SW 1271 (cell line): ENCODE measurements around the gene ATF3.

Source experiments
- DNase-seq, 2 experiments: peaks; one replicate each; lab custom pipeline; 2025; lab: John Stamatoyannopoulos, UW

Gene ATF3

DNA sequence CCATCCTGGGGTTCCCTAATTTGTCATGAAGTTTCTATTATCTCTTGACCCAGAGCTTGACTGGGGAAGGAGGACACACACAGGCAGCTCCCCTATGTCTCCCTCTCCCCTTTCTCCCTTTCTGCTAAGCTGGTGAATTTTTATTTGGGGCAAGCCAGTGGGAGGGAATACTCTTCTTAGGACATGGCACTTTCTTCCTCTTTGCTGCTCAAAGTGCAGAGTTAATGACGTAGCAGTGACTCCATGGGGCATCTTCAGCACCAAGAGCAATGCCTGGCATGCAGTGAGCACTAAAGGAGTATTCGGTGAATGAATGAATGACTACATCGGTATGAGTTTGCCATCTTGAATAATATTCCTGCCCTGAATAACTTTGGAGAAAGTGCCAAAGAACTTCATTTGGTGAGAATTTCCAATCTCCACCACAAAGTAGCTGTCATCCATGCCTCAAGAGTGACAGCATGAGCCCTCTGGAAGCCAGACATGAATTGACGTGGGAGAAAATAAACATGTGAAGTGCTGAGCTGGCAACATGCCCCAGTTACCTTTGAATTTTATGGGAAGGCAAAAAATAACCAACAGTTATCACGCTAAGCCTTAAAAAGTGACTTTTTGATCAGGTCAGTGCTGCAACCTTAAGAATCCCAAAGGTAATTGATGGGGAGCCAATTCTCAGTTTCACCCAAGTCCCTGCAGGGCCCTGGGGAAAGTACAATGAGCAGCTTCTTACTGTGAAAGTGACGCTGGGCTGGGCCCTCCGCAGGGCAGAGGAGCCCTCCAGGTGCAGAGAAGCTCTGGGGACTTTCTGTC lies 22.1 kb upstream of the ATF3 start:
- no peak for DNase-seq

DNA sequence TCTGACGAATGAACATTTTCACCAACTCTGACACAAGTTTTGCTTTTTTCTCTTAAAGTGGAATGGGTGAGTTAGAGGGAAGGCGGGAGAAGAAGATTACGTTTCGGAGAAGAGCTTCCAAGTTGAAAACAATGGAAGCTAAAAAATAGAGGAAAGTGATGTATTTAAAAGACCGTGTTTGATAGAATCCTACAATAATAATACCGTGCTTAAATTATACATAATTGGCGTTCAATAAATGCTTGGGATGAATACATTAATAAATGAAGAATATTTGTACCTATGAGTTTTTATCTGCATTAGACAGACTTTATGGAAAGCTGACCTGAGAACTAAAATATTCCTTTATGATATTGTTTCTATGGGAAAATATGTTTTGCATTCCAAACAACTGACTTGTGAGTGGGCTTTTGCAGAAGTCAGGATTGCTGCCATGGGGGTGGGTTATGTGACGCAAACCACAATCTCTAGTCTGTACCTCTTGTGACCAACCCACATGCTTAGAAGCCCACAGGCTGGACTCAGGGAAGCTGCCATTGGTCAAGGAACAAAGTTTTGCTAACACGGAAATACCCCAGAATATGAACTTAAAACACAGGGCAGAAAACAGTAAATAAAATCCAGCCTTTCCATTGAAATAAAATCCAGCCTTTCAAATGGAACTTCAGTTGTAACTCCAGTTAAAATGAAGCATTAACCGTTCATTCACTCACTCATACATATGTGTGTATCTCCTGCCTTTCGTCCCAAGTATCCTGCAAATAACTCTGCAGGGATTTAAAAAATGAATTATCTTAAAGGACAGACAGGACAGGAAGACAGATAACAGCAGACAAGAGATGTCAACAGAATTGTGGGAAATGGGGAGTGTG lies 21.3 kb upstream of the ATF3 start:
- no peak for DNase-seq

DNA sequence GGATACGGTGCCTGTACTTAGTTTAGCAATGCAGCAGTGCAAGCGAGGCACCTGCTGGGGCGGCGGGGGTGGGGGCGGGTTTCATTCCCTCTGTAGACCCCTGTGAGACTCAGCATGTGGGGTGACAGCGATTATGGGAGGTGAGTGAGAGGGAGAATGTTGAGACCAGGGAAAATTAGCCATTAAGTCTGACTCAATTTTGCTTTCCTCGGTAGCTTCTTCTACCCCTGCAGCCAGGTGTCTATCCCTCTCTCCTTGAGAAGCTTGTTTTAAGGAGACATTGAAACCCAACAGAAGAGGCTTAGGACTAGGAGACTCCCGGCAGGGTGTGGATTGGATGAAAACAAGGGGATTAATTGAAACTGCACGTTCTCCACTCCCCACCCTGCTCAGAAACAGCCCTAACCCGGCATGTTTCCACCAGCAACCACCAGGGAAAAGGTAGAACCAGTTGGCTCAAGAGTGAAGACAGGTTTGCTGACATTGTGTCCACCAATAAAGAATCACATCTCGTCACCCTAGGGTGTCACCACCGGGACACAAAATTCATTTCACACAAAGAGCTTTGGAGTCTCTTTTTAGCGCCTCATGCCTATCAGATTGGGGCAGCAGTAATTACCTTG lies 20.6 kb upstream of the ATF3 start:
- DNase-seq: no peak

DNA sequence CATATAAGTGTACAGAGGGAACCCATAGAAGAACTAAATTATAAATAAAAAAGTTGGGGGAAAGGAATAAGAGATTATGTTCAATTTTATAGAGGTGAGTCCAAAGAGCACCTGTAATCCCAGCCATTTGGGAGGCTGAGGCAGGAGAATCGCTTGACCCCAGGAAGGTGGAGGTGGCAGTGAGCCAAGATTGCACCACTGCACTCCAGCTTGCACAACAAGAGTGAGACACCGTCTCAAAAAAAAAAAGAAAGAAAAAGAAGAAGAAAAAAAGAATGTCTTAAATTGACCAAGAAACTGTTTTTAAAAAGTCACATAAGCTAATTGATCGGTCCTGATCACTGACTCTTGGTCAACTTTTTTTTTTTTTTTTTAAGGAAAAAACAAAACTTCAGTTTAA lies 19.1 kb upstream of the ATF3 start:
- DNase-seq: no peak

DNA sequence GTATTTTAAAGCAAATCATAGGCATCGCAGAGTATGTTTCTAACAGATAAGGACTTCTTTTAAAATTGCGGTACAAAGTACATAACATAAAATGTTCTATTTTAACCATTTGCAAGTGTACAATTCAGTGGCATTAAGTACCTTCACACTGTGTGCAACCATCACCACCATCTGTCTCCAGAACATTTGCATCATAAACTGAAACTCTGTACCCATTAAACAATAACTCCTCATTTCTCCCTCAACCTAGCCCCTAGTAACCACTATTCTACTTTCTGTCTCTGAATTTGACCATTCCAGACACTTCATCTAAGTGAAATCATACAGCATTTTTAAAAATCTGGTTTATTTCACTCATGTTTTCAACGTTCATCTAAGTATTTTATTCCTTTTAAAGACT lies 16.6 kb upstream of the ATF3 start:
- DNase-seq: no peak

DNA sequence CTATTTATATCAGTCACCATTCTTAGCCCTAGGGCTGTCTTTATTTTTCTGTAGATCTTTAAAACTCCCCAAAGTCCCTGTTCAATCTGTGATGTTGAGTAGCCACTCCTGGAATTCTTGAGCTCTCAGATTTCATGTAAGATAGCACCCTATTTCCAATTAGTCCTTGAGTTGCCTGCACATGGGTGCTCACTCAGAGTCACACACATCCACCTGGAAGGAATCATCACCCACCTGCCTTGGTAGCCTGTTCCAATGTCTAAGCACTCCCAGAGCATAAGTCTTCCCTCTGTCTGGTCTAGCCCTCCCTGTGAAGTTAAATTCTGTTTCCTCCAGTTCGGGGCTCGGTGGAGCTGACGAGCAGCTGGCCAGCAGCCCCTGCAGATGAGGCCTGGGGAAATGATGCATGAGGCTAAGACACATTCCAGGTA lies 14.7 kb upstream of the ATF3 start:
- no peak for DNase-seq

DNA sequence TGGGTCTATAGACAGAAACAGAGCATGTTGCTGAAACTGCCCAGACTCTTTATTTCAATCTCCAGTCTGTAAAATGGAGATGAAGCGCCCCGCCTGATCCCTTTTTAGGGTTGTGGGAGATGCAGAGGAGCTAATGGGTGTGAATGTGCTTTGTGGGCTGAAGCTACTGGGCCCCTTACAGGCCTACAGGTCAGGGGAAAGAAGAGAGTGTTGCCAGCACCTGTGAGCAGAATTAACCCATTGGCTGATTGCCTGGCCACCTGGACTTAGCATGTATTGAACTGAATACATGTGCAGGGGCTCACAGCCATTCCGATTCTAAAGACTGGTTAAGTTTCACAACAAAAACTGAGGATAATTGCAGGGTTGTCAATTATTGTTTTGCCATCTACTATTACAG lies 13.9 kb upstream of the ATF3 start:
- no peak for DNase-seq

DNA sequence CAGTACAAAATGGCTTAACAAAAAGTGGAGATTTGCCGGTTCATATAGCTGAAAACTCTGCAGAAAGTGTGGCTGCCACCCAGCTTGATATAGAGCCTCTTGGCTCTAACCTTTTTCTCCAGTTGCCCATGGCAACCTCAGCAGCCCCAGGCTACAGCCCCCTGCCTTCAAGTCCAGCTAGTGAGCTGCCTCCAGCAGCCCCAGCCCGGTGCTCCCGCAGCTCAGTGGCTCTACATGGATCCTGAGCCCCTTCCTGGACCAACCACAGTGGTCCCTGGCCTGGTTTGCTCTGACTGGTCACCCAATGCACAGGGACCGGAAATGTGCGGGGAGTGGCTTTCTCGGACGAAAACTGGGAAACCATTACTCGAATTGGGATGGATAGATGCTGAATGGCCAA lies 13.3 kb upstream of the ATF3 start:
- no peak for DNase-seq

DNA sequence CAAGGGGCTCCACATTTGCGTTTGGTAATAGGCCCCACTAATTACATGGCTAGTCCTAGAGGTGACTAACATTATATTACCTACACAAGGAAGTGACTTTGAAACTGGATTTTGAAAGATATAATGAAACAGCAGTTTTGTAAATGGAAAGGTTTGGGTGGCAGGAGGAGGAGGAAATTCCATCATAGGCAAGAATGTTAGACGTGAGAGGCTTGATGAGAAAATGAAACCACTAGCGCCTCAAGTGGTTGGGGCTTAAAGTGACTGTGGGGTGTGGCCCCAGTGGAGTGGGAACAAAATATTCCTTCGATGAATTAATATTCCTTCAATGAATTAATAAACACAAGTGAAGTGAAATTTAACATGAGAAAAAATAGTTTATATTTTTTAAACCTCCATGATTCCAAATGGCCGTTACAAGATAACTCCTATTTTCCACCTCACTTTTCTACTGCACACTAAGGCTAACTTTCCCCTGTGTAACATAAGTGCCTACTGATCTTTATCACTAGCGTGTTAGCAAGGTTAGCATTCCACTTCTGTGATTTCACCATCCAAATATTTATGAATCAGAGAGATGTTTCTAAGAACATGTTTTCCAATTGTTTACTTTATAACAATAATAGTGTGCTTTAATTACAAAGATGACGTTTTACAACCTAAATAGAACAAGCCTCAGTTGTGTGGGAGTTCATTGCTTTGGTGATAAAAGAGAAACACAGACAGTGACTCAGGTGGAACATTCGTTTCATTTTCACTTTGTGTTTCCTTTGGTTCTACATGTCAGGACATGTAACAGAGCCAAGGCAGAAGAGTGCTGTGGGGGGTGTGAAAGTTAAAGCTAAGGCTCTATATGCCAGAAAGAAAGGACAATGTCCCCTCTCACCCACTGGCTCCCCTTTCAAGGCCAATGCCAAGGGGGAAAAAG lies 12.5 kb upstream of the ATF3 start:
- DNase-seq: peak; percentile 73 to 89

DNA sequence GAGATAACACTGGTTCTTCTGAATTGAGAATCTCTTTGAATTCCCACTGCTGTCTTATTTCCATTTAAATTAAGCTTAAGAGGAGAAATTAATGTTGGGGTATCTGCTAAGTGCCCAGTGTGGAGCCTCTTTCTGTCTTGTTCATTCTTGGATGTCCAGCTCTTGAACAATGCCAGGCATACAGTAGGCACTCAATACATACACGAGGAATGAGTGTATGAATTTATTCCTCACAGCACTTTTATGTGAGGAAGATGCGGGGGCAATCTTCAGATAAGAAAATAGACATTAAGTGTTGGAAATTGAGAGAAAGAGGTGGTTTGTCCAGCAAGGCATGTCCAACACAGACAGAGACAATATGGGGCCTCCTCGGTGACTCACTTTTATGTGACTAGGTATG lies 11.8 kb upstream of the ATF3 start:
- no peak for DNase-seq

DNA sequence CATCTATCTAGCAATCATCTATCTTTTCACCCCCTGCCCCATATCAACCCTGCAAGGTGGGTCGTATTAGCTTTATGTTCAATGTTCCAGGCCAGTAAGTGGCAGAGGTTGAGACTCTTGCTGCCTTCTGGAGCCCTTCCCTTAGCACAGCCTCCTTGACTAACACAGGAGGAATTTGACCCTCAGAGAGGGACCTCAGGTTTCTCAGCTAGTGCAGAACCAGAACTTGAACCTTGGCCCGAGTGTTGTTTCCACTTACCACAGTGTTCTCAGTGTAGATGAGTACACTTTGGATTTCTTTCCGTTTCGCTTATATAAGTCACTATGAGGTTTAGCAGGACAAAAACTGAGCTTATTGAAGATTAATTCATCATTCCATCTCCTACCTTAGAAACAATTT lies 11.1 kb upstream of the ATF3 start:
- peak in 1 of 2 experiments; percentile 7 for DNase-seq

DNA sequence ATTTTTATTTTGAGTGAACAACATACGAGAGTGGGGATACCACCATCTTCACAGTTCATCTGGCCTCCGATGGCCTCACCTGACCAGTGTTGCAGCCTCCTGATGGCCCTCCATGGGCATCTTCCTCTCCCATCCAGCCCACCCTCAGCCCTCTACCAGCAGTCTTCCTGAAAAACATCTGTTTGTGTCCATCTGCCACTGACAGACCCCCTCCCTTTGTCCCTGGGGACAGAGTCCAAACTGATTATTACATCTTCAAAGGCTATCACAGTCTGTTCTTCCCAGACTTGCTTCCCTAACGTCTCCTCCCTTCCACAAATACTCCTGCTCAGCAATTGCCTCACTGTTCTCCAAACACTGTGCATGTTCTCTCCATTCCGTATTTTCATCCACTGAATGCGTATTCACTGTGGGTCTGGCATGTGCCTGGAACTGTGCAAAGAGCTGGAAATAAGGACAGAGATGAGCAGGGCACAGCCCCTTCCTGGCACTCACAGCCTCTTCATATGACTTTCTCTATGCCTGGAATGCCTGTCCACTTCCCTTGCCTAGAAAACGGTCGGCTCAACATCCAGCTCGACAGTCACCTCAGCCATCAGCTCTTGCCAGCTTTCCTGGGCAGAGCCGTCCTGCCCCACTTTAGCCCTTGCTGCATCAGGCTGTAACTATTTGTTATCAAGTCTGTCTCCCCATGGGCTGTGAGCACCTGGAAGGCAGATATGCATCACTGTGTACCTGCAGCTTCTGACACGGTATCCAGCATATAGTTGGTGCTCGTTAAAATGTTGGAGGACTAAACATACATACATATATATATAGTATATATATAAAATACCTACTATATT lies 8.3 kb upstream of the ATF3 start:
- no peak for DNase-seq

DNA sequence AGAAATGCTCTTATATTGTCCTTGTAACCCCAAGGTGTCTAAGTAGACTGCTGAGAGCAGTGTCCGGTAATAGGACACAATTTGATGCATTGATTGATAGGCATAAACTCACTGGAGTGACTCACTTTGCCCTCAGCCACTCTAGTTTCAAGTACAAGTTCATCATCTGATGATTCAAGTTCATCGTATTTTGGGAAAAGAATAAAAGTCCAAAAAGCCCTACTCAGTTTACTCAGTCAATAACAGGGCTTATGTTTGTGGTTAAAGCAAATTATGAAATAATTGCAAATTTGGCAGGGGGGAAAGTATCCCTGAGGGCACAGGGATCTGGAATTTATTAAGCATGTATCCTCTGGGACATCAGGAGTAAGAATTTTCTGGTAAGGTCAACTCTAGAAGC lies 7.6 kb upstream of the ATF3 start:
- no peak for DNase-seq

DNA sequence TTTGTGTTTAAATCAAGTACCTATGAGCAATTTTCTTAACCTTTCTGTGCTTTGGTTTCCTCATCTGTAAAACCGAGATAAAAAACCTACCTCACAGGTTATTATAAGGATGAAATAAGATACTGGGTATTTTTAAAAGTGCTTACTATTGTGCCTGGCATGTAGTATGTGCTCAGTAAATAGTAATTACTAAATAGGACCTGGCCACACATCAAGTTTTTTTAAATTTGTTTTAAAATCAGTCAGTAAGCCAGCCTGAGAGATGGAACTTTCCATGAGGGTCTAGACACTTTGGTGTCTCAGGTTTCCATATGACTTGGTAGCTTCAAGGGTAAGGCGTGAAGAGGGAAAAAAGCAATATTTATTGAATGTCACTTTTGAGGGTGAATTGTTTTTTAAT lies 7.0 kb upstream of the ATF3 start:
- DNase-seq: no peak

DNA sequence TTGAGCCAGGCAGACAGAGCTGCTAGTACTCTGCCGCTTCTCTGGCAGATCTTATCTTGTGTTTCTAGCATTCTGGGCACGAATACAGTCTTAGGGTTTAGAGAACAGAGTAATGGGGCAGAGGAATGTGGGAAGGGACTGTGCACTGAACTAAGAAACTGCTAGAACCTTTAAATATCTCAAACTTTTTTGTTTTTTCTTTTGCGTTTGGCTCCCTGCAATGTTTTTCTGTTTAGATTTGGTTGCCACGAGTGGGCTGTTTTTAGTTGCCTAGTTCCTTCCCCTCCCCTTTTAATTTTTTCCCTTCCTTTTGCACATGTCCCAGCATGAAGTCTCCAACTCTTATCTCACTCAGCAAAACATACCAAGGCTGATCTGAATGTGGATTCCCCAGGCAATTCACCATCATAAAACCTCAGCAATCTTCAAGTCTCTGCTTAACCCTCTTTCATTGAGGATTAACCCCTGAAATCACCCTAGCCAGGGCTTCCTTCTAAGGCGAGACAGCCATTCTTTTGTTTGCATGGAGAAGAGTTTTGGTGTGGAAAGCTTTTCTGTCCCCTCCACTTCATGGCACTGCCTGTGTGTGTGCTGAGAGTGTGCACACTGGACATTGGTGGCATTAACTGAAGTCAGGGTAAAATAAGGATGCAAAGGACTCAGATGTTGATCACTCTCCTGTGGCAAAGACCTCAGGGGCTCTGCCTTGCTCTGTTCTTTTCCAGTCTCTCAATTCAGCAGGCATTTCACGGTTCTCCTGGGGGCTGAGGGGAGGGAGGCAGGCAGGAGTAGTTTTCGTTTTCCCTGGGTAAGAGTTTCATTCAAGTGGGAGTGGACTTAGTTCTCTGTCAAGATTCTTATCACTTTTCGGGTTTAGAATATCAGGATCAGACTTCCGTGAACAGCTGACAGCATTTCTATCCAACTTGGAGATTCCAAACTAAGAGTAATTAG lies 2.8 kb upstream of the ATF3 start:
- DNase-seq: no peak

DNA sequence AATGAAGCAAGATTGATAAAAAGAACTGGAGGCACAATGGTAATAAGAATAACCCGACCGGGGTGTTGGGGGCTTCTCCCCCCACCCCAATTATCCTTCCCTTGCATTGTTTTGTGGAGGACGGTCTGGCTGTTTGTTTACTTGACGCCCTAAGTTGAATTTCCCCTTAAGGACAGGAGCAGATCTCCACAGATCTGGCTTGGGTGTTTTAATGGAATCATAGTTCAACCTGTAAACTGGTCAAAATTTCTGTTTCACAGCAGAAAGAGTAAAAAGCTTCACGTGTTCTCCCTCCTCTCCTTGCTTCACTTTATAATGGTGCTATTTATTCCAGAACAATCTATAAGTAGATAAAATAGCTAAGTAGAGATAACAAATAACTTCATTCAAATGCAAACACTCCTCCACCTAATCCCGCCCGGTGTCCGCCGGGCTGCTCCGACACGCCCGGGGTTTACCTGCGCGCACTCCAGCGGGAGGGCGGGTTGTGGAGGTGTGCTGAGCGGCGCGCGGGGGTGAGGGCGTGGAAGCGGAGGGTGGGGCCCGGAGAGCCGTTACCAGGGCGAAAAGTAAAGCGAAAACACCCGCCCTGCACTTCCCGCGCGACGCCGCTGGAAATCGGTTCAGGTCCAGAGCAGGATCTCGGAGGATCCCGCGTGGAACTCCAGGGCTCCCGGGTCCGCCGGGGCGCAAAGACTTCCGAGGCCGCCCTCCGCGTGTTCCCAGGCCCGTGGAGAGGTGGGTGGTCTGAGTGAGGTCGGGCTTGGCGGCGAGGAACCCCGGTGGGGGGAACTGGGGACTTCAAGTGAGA lies 2.0 kb upstream of the ATF3 start:
- DNase-seq: no peak

DNA sequence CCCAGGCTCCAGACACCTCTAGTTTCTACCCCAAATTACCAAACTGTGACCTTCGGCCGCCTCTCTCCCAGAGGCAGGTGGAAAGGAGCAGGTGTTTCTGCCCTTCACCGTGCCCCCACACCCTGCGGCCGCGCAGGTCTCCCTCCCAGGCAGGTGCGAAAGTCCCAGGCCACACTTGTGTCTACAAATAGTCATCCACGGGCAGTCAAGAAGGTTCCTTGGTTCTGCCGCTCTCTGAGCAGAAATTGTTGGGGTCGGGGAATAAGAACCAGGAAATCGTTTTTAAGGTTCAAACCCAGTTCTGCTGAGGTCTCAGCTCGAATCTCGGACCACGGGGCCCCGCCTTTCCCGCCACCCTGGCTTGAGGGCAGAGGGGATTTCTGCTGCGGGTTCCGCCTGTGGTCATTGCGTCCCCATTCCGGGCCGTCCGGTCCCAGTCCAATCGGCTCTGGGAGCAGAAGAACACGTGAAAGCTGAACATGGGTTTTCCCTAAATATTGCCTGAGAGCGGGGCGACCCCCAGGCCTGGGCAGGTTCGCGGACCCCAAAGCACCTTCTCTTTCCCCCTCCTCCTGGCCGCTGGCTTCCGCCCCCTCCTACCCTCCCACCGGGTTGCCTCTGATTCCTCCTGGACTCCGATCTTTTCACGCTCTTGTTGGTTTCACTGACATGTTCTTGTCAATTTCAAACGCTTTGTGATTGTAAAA lies 1.2 kb upstream of the ATF3 start:
- no peak for DNase-seq

DNA sequence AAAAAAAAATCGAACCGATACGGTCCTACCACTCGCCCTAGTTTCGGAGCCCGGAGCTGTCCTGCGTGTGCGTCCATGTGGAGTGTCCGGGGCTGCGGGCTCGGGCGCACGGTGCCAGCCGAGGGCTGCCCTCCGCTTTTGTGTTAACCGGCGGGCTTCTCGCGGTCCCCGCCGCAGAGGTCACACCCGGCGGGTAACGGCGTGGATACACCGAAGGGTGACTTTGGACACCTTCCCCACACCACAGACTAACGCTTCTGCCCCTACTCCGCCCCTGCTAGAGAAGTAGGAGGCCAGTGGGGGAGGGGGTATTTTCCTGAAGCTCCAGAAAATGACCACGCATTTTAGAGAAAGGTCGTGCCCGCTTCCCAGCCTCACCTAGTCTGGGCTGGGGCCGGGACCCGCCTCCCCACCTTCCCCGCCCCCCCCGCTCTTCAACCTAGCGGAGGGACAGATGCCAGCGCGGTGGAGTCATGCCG lies 609 bp upstream of the ATF3 start:
- DNase-seq: no peak
